Measurements from ENCODE around the gene PLXNA1. TPM values are rescaled to one million over a fixed set of nuclear protein-coding genes. Genes with fewer than 3 reads are reported as not detected.

PLXNA1 gene
- total and polyA plus RNA-seq, 4 donors: 0.92 to 8.3 (median 4.4) TPM

DNA sequence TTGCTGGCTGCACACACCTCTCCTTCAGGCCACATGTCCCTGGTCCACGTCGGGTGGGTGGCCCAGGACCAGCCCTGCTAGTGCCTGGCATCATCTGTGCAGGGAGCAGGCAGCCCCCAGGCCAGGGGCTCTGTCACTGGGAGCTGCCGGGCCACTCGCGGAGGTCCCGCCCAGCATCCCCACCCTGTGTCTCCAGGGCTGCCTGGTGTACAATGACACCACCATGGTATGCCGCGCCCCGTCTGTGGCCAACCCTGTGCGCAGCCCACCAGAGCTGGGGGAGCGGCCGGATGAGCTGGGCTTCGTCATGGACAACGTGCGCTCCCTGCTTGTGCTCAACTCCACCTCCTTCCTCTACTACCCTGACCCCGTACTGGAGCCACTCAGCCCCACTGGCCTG lies 34.3 kb downstream of the PLXNA1 start:
- no peak overlapping the region for H3K27ac ChIP-seq (ENCODE audit: low read depth in 1 of 2, low read length in 2 of 2)
- no peaks in the 10 kb centered on the region for H3K27me3 ChIP-seq (ENCODE audit: control insufficient read depth in 4 of 4, insufficient read depth in 4 of 4, low read length in 3 of 4)
- WGBS: 96% methylated on average over 16 of the region's 16 CpGs
- TF ChIP-seq, protein P1, sequence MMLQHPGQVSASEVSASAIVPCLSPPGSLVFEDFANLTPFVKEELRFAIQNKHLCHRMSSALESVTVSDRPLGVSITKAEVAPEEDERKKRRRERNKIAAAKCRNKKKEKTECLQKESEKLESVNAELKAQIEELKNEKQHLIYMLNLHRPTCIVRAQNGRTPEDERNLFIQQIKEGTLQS (IDR thresholded peaks at IDR 0.05): no peak
- TF ChIP-seq YY1 (IDR thresholded peaks at IDR 0.05) (no peak), NR2F2 (IDR thresholded peaks at IDR 0.05) (no peak), JUND (IDR thresholded peaks at IDR 0.05) (no peak), GABPA (IDR thresholded peaks at IDR 0.05 in 1 of 2, conservative IDR thresholded peaks at IDR 0.05 in 1 of 2) (no peak), HNF4A (conservative IDR thresholded peaks at IDR 0.05) (no peak), FOXA2 (IDR thresholded peaks at IDR 0.05) (no peak), SP1 (IDR thresholded peaks at IDR 0.05) (no peak), EGR1 (IDR thresholded peaks at IDR 0.05; ENCODE audit: low read depth in 2 of 2) (no peak), HNF4G (IDR thresholded peaks at IDR 0.05) (no peak), RXRA (IDR thresholded peaks at IDR 0.05) (no peak), RAD21 (IDR thresholded peaks at IDR 0.05) (no peak)
- TF ChIP-seq, protein P2, sequence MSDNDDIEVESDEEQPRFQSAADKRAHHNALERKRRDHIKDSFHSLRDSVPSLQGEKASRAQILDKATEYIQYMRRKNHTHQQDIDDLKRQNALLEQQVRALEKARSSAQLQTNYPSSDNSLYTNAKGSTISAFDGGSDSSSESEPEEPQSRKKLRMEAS (IDR thresholded peaks at IDR 0.05): no peak
- TF ChIP-seq, protein P3, sequence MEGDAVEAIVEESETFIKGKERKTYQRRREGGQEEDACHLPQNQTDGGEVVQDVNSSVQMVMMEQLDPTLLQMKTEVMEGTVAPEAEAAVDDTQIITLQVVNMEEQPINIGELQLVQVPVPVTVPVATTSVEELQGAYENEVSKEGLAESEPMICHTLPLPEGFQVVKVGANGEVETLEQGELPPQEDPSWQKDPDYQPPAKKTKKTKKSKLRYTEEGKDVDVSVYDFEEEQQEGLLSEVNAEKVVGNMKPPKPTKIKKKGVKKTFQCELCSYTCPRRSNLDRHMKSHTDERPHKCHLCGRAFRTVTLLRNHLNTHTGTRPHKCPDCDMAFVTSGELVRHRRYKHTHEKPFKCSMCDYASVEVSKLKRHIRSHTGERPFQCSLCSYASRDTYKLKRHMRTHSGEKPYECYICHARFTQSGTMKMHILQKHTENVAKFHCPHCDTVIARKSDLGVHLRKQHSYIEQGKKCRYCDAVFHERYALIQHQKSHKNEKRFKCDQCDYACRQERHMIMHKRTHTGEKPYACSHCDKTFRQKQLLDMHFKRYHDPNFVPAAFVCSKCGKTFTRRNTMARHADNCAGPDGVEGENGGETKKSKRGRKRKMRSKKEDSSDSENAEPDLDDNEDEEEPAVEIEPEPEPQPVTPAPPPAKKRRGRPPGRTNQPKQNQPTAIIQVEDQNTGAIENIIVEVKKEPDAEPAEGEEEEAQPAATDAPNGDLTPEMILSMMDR (IDR thresholded peaks at IDR 0.05; ENCODE audit: low read depth, low read length, missing input control): no peak
- TF ChIP-seq, protein P4, sequence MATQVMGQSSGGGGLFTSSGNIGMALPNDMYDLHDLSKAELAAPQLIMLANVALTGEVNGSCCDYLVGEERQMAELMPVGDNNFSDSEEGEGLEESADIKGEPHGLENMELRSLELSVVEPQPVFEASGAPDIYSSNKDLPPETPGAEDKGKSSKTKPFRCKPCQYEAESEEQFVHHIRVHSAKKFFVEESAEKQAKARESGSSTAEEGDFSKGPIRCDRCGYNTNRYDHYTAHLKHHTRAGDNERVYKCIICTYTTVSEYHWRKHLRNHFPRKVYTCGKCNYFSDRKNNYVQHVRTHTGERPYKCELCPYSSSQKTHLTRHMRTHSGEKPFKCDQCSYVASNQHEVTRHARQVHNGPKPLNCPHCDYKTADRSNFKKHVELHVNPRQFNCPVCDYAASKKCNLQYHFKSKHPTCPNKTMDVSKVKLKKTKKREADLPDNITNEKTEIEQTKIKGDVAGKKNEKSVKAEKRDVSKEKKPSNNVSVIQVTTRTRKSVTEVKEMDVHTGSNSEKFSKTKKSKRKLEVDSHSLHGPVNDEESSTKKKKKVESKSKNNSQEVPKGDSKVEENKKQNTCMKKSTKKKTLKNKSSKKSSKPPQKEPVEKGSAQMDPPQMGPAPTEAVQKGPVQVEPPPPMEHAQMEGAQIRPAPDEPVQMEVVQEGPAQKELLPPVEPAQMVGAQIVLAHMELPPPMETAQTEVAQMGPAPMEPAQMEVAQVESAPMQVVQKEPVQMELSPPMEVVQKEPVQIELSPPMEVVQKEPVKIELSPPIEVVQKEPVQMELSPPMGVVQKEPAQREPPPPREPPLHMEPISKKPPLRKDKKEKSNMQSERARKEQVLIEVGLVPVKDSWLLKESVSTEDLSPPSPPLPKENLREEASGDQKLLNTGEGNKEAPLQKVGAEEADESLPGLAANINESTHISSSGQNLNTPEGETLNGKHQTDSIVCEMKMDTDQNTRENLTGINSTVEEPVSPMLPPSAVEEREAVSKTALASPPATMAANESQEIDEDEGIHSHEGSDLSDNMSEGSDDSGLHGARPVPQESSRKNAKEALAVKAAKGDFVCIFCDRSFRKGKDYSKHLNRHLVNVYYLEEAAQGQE (IDR thresholded peaks at IDR 0.05): no peak
- TF ChIP-seq, protein P5, sequence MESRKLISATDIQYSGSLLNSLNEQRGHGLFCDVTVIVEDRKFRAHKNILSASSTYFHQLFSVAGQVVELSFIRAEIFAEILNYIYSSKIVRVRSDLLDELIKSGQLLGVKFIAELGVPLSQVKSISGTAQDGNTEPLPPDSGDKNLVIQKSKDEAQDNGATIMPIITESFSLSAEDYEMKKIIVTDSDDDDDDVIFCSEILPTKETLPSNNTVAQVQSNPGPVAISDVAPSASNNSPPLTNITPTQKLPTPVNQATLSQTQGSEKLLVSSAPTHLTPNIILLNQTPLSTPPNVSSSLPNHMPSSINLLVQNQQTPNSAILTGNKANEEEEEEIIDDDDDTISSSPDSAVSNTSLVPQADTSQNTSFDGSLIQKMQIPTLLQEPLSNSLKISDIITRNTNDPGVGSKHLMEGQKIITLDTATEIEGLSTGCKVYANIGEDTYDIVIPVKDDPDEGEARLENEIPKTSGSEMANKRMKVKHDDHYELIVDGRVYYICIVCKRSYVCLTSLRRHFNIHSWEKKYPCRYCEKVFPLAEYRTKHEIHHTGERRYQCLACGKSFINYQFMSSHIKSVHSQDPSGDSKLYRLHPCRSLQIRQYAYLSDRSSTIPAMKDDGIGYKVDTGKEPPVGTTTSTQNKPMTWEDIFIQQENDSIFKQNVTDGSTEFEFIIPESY (IDR thresholded peaks at IDR 0.05): no peak
- no peak overlapping the region for H3K4me3 ChIP-seq (ENCODE audit: low read depth in 1 of 3, low read length in 3 of 3)
- H3K9me3 ChIP-seq (ENCODE audit: control insufficient read depth in 4 of 4, low read length in 3 of 4): no peaks in the 10 kb centered on the region
- H3K36me3 ChIP-seq (ENCODE audit: control insufficient read depth in 4 of 4, insufficient read depth in 3 of 4, low read depth in 1 of 4, low read length in 3 of 4): peaks cover 2 to 31% (median 3%) of the 10 kb centered on the region in 4 donors
- H3K9ac ChIP-seq (ENCODE audit: low read depth in 1 of 2, low read length in 2 of 2): no peak overlapping the region
- DNase-seq (ENCODE audit: low spot score): no peak
- H3K4me1 ChIP-seq (ENCODE audit: control insufficient read depth in 4 of 4, insufficient read depth in 4 of 4, low read length in 3 of 4): no peaks in the 10 kb centered on the region

DNA sequence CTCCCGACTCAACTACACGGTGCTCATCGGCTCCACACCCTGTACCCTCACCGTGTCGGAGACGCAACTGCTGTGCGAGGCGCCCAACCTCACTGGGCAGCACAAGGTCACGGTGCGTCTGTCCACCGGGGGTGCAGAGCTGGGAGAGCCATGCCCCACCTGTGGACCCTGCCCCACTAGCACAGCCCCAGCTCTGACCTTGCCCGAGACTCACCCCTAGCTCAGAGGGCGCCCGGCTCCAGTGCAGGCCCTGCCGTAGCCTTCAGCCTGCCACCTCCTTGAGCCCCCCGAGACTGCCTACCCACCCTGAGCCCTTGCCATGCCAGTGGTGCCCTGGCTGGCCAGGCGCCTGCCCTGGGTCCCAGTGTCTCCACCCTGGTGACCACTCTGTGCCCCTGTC lies 34.9 kb downstream of the PLXNA1 start:
- Histone ChIP-seq H3K27ac (ENCODE audit: low read depth in 1 of 2, low read length in 2 of 2) (no peak overlapping the region), H3K4me3 (ENCODE audit: low read depth in 1 of 3, low read length in 3 of 3) (no peak overlapping the region), H3K9ac (ENCODE audit: low read depth in 1 of 2, low read length in 2 of 2) (no peak overlapping the region), H3K27me3 (ENCODE audit: control insufficient read depth in 4 of 4, insufficient read depth in 4 of 4, low read length in 3 of 4) (no peaks in the 10 kb centered on the region), H3K9me3 (ENCODE audit: control insufficient read depth in 4 of 4, low read length in 3 of 4) (no peaks in the 10 kb centered on the region), H3K36me3 (ENCODE audit: control insufficient read depth in 4 of 4, insufficient read depth in 3 of 4, low read depth in 1 of 4, low read length in 3 of 4) (peaks cover 0 to 33% (median 2%) of the 10 kb centered on the region in 4 donors), H3K4me1 (ENCODE audit: control insufficient read depth in 4 of 4, insufficient read depth in 4 of 4, low read length in 3 of 4) (no peaks in the 10 kb centered on the region)
- no peak for DNase-seq (ENCODE audit: low spot score)
- no peak for TF ChIP-seq JUND (IDR thresholded peaks at IDR 0.05)
- 97% methylated on average over 17 of the region's 17 CpGs for WGBS
